GM10266 (cell line): ENCODE data around the gene SUN5.

Experiments
- DNase-seq: peaks from one replicate; pipeline ENCODE4 v3.0.0; 2012; ENCODE audit errors: extremely low spot score
- TF ChIP-seq, protein P1 (sequence below): IDR thresholded peaks from 2 replicates; pipeline ENCODE4 v1.5.1; 2012; ENCODE audit warnings: mild to moderate bottlenecking, low read depth; ENCODE audit not compliant: control insufficient read depth, insufficient read depth; ENCODE audit errors: missing control alignments

SUN5 gene

DNA sequence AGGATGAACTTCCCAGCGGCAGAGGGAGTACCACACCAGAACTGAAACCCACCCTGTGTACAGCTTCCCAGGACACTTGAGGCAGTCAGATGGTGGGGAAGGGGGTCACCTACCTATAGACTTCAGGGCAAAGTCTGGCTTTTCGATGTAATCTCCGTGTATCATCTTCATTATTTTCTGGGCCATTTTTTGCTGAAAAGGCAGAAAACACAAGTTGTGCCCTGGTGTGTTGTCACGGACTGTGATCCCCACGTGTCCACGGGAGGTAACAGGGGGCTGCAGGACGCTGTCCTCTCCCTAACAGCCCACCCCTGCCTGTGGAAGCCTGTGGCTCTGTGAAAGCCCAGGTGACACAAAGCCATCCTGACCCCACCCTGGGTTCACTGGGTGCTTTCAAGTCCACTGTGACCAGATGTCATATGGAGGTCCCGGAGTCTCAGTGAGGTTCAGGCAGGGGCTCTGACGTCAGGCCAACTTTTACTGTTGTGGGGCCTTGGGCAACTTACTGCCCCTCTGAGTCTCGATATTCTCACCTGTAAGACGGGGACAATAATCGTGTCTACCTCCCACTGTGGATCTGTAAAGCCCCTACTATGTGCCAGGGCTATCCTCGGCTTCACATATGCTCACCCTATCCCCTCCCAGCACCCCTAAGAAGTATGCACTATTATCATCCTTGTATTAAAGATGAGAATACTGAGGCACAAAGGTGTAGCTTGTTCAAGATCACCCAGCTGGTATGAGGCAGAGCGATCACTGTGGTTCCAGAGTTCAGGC lies 14.5 kb downstream of the SUN5 start:
- no peak for DNase-seq
- TF ChIP-seq, protein P1, sequence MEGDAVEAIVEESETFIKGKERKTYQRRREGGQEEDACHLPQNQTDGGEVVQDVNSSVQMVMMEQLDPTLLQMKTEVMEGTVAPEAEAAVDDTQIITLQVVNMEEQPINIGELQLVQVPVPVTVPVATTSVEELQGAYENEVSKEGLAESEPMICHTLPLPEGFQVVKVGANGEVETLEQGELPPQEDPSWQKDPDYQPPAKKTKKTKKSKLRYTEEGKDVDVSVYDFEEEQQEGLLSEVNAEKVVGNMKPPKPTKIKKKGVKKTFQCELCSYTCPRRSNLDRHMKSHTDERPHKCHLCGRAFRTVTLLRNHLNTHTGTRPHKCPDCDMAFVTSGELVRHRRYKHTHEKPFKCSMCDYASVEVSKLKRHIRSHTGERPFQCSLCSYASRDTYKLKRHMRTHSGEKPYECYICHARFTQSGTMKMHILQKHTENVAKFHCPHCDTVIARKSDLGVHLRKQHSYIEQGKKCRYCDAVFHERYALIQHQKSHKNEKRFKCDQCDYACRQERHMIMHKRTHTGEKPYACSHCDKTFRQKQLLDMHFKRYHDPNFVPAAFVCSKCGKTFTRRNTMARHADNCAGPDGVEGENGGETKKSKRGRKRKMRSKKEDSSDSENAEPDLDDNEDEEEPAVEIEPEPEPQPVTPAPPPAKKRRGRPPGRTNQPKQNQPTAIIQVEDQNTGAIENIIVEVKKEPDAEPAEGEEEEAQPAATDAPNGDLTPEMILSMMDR, result no peak

DNA sequence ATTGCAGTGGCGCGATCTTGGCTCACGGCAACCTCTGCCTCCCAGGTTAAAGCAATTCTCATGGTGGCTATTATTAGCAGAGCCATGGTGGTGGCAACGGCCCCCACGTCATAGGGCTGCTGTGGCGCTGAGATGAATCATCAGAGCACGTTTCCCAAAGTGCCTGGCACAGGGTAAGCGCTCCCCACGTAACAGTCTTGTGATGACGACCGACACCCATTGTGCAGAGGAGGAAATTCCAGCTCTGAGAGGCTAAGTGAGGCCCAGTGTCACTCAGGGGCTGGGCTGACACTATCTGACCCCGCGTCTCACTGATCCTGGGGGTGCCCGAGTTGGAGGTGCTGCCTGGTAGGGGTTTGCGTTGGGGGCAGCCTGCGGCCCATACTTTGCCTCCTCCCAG lies 16.2 kb downstream of the SUN5 start:
- DNase-seq, result no peak
- TF ChIP-seq, protein P1, result no peak

DNA sequence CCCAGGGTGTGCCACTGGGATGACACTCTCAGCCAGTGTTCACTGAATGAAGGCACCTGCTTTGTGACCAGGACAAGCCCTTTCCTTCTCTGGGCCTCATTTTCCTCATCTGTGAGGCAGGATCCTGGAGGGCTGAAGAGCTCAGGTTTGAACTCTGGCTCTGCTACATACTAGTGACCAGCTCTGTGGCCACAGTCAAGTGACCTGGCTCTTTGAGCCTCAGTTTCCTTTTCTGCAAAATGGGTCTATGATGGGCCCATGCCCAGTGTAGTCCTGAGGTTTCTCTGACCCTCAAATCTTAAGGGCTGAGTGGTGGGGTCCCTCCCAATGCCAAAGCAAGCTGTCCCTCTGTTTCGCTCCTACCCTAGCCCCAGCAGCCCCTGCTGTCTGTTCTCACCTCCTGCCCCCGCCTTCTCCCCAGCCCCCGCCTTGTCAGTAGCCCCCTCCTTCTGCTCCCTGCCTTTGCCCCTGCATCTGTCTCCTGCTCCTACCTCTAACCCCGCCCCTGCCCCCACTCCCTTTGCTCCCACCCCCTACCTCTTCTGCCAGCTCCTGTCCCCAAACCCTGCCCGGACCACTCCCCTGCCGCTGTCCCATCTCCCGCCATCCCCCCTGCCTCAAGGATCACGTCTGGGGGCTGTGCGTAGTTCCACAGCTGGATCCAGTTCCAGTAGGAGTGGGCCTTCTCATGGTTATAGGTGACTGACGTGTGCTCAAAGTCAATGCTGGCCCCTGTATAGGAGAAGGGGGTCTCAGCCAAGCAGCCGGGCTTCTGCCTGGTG lies 17.0 kb downstream of the SUN5 start:
- TF ChIP-seq, protein P1, result no peak
- DNase-seq, result no peak

DNA sequence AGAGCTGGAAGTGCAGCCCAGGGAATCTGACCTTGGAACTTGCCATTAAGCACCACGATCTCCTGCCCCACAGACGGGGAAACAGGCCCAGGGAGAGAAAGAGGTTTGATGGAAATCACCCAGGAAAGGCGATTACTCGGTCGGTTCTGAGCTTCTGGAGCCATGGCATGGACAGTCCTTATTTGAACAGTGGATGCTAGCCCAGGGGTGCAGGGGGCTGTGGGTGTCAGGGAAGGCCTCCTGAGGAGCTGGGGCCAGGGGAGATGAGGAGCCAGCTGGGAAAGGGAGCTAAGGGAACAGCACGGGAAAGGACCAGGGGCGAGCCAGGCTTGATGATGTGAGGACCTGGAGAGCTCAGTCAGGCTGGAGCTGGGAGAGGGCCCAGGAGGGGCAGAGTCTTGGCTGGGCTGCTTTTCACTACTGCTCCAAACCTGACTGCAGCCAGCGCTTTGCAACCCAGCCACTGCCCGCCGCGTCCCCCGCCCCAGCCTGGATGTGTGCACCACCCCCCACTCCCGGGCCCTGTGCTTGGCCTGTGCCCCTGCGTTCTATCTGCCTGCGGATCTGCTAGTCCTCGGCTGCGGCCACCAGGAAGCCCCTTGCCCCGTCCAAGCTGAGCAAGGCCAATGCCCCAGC lies 17.8 kb downstream of the SUN5 start:
- TF ChIP-seq, protein P1, result no peak

DNA sequence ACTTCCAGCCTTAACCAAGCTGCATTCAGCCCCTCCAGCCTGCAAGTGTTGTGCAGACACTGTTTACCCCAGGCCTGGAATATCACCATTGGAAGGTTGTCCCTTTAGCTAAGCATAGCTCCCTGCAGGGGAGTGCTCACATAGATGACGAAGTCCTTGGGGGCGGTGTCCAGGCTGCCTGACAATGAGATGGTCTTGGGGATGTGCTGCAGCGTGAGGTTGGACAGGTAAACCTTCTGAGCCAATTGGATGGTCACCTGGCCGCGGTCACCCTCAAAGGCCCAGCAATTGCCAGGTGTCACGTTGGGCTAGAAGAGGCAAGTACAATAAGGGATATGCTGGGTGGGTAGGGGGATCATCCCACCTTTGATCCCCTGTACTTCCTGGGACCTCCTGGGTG lies 18.6 kb downstream of the SUN5 start:
- TF ChIP-seq, protein P1, result no peak
- no peak for DNase-seq

More for the DNA sequence above, 17.8 kb downstream of the SUN5 start:
- no peak for DNase-seq

DNA sequence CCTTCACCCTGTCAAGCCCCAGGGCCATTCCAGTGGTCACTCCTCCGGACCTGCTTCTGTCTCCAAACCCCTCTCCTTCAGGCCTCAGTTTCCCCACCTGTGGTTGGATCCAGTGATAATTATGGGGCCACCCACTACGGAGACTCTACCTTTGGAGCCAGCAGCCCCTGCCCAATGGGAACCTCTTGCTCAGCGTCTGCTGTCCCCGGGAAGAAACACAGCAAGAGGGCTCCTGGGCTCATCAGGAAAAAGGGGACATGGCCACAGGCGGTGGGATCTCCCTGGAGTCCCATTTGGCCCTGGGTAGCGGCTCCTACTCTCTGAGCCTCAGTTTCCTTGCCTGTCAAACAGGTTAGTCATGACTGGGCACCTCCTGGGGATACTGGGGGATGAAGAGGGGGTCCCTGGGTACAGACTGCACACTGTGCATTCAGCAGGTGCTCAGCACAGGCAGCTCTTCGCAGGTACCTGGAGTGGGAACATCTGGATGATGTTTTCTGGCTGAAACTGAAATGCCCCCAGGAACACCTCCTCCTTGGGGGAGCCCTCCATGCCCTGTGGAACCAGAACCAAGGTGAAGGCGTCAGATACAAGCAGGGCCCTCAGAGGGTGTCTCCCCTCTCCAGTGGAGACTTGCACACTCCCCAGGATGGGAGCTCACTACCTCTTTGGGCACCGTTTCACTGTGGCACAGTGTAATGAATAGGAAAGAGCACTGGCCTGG lies 19.4 kb downstream of the SUN5 start:
- DNase-seq, result no peak
- TF ChIP-seq, protein P1, result no peak

DNA sequence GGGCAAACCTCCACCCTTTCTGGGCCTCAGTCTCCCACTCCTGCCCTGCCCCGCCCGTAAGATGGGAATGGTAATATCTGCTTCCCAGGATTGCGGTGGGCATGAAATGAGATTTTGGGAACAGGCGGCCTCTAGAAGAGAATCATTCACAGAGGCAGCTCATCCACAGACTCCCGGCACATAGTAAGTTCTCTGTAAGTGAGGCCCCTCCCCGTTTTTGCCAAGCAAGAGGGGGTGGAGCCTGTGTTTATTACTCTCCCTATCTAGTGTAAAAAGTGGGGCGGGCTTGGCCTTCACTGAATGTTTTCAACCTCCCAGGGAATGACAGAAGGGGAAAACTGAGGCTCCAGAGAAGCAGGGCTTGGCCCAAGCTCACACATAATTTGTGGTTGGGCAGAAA lies 20.0 kb downstream of the SUN5 start:
- TF ChIP-seq, protein P1, result no peak
- DNase-seq, result no peak
